ENCODE results near the gene EMP2. TPM values are rescaled to one million over a fixed set of nuclear protein-coding genes. Genes with fewer than 3 reads are reported as not detected.
"Not testable (repeated sequence)": the region's sequence is repeated elsewhere in the genome, so short reads cannot be mapped to it uniquely, and the experiment has no call there.

EMP2 gene
- total RNA-seq, 1 experiment from 2014 or later = 14.4 TPM

DNA sequence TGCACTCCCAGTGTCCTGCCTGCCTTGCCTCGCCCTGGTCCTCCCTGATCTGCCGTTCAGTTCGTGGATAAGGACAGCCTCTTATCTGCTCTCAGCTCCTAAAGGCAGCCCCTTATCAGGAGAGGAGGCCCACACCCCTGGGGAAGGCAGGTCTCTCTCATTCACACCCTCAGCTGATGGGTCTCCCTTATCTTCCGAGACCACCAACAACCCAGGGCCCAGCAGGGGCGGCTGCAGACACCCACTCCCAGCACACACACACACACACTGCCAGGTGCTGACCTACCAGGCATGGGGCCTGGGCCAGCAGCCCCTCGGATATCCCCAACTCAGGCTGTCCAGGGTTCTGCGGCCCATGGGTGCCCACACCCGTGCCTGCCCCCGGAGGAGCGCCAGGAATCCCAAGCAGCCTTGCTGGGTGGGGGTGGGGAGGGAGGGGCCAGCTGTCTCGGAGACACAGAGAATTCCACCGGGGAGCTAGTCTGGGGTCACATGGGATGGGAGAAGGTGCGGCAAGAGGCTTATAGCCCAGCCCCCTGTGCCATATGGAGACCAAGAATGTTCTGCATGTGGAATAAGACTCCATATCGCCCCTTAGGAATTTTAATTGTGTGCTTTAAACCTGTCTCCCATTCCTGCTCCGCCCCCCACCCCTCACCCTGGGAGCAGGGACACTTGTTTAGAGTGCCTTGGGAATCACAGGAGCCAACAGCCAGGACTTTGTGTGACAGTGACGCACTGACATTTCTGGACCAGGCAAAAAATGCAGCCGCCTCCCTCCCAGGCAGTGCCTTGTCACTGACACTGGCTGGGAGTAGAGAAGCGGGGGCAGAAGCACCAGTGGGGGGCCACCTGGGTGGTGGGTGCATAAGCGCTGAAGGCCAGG, 41.9 kb upstream of the EMP2 start:
- Histone ChIP-seq H3K14ac (ENCODE audit: insufficient read depth, low read length) (no peak overlapping the region), H2BK5ac (ENCODE audit: insufficient read length, low read length) (no peak overlapping the region), H3K4me2 (ENCODE audit: insufficient read depth, insufficient read length, low read length) (no peak overlapping the region), H4K5ac (ENCODE audit: insufficient read length, low read depth, low read length) (no peak overlapping the region), H3K23me2 (ENCODE audit: insufficient read length, low read depth, low read length, poor library complexity, severe bottlenecking) (peaks cover 4% of the 10 kb centered on the region), H4K91ac (ENCODE audit: insufficient read length, low read depth, low read length) (no peak overlapping the region), H3K9ac (ENCODE audit: extremely low read depth, insufficient read length, low read length) (no peak overlapping the region), H3K56ac (ENCODE audit: insufficient read length, low read depth, low read length) (no peak overlapping the region), H3K4me1 (ENCODE audit: insufficient read depth, low read length) (peaks cover 9% of the 10 kb centered on the region; the same call in 1 of the 2 replicates), H3K27me3 (ENCODE audit: insufficient read depth, low read length) (no peaks in the 10 kb centered on the region), H2AFZ (ENCODE audit: low read length) (no peak overlapping the region), H4K8ac (replicated peaks; ENCODE audit: insufficient read length, low read depth, low read length) (no peak overlapping the region), H2BK20ac (ENCODE audit: low read depth, low read length, poor library complexity, severe bottlenecking) (no peak overlapping the region), H2BK12ac (ENCODE audit: insufficient read length, low read depth, low read length) (no peak overlapping the region), H3K18ac (ENCODE audit: insufficient read length, low read depth, low read length) (no peak overlapping the region), H4K20me1 (ENCODE audit: control insufficient read depth, insufficient read depth, insufficient read length) (no peaks in the 10 kb centered on the region), H3K23ac (ENCODE audit: insufficient read length, low read depth, low read length) (no peak overlapping the region), H3K79me1 (ENCODE audit: insufficient read depth, low read depth, low read length, poor library complexity, severe bottlenecking) (no peaks in the 10 kb centered on the region), H2BK120ac (ENCODE audit: low read depth, low read length, poor library complexity, severe bottlenecking) (no peak overlapping the region), H3K27ac (ENCODE audit: insufficient read length, low read depth, low read length) (no peak overlapping the region), H3K4ac (ENCODE audit: low read depth, low read length) (no peak overlapping the region), H3K79me2 (ENCODE audit: insufficient read depth, low read length) (no peaks in the 10 kb centered on the region), H2BK15ac (ENCODE audit: low read depth, low read length) (peak overlapping the region; percentile 9; the same call in 1 of the 2 replicates), H3K9me3 (ENCODE audit: control insufficient read depth, low read depth, low read length) (no peaks in the 10 kb centered on the region), H2AK5ac (ENCODE audit: insufficient read length, low read length) (no peak overlapping the region), H3T11ph (ENCODE audit: low read length) (no peak overlapping the region)
- TF ChIP-seq, protein P1, sequence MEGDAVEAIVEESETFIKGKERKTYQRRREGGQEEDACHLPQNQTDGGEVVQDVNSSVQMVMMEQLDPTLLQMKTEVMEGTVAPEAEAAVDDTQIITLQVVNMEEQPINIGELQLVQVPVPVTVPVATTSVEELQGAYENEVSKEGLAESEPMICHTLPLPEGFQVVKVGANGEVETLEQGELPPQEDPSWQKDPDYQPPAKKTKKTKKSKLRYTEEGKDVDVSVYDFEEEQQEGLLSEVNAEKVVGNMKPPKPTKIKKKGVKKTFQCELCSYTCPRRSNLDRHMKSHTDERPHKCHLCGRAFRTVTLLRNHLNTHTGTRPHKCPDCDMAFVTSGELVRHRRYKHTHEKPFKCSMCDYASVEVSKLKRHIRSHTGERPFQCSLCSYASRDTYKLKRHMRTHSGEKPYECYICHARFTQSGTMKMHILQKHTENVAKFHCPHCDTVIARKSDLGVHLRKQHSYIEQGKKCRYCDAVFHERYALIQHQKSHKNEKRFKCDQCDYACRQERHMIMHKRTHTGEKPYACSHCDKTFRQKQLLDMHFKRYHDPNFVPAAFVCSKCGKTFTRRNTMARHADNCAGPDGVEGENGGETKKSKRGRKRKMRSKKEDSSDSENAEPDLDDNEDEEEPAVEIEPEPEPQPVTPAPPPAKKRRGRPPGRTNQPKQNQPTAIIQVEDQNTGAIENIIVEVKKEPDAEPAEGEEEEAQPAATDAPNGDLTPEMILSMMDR (conservative IDR thresholded peaks at IDR 0.05) = no peak
- H3K27ac Mint-ChIP-seq = no peak overlapping the region; a peak in 1 of 7 replicates
- no CpG with 5 or more reads among the region's 19 CpGs for WGBS (ENCODE audit: extremely low coverage, insufficient read length, low lambda C conversion rate)
- peak; percentile 41 for DNase-seq
- no peaks in the 10 kb centered on the region; the same call in 1 of the 2 replicates for H3K27me3 Mint-ChIP-seq (ENCODE audit: low read depth)
- no peaks in the 10 kb centered on the region for H3K36me3 Mint-ChIP-seq (ENCODE audit: insufficient read depth in 1 of 3, low read depth in 3 of 3)
- H3K4me1 Mint-ChIP-seq = peaks cover 26 to 39% of the 10 kb centered on the region in 2 experiments
- no peaks in the 10 kb centered on the region for H3K9me3 Mint-ChIP-seq
- H3K4me3 Mint-ChIP-seq = no peak overlapping the region

DNA sequence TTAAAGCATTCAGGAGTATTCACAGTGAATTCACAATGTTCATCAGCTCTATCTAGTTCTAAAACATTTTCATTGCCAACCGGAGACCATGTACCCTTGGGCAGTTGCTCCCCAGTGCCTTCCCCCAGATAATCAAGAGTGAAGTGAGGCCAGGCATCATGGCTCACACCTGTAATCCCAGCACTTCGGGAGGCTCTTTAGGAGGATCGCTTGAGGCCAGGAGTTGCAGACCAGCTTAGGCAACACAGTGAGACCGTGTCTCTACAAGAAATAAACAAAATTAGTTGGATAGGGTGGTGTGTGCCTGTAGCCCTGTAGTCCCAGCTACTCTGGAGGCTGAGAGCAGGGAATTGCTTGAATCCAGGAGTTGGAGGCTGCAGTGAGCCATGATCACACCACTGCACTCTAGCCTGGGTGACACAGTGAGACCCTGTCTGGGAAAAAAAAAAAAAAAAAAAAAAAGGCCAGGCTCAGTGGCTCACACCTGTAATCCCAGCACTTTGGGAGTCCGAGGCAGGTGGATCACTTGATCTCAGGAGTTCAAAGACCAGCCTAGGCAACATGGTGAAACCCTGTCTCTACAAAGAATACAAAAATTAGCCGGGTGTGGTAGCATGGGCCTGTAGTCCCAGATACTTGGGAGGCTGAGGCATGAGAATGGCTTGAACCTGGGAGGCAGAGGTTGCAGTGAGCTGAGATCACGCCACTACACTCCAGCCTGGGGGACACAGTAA, 41.0 kb upstream of the EMP2 start:
- not testable (repeated sequence) for H2BK5ac ChIP-seq (ENCODE audit: insufficient read length, low read length); H3K9me3 ChIP-seq (ENCODE audit: control insufficient read depth, low read depth, low read length); H3K4me2 ChIP-seq (ENCODE audit: insufficient read depth, insufficient read length, low read length); H2BK12ac ChIP-seq (ENCODE audit: insufficient read length, low read depth, low read length); H2BK15ac ChIP-seq (ENCODE audit: low read depth, low read length); H2BK120ac ChIP-seq (ENCODE audit: low read depth, low read length, poor library complexity, severe bottlenecking); H3K23ac ChIP-seq (ENCODE audit: insufficient read length, low read depth, low read length); H3K4me3 Mint-ChIP-seq; H4K20me1 ChIP-seq (ENCODE audit: control insufficient read depth, insufficient read depth, insufficient read length); H3K27ac ChIP-seq (ENCODE audit: insufficient read length, low read depth, low read length); H2AK5ac ChIP-seq (ENCODE audit: insufficient read length, low read length); H3K36me3 Mint-ChIP-seq (ENCODE audit: insufficient read depth in 1 of 3, low read depth in 3 of 3); H3K79me1 ChIP-seq (ENCODE audit: insufficient read depth, low read depth, low read length, poor library complexity, severe bottlenecking); H3K27me3 Mint-ChIP-seq (ENCODE audit: low read depth); H3K18ac ChIP-seq (ENCODE audit: insufficient read length, low read depth, low read length); H3K14ac ChIP-seq (ENCODE audit: insufficient read depth, low read length); H2BK20ac ChIP-seq (ENCODE audit: low read depth, low read length, poor library complexity, severe bottlenecking); H4K5ac ChIP-seq (ENCODE audit: insufficient read length, low read depth, low read length); H3K56ac ChIP-seq (ENCODE audit: insufficient read length, low read depth, low read length); H3K9ac ChIP-seq (ENCODE audit: extremely low read depth, insufficient read length, low read length); H3K9me3 Mint-ChIP-seq; H3K79me2 ChIP-seq (ENCODE audit: insufficient read depth, low read length); H3K4ac ChIP-seq (ENCODE audit: low read depth, low read length); H3T11ph ChIP-seq (ENCODE audit: low read length); H3K23me2 ChIP-seq (ENCODE audit: insufficient read length, low read depth, low read length, poor library complexity, severe bottlenecking); H3K27me3 ChIP-seq (ENCODE audit: insufficient read depth, low read length); H4K91ac ChIP-seq (ENCODE audit: insufficient read length, low read depth, low read length); H4K8ac ChIP-seq (replicated peaks; ENCODE audit: insufficient read length, low read depth, low read length); H2AFZ ChIP-seq (ENCODE audit: low read length); H3K4me1 ChIP-seq (ENCODE audit: insufficient read depth, low read length); DNase-seq
- Mint-ChIP-seq H3K4me1 (peaks cover 33 to 44% of the 10 kb centered on the region in 2 experiments), H3K27ac (peak overlapping the region in 1 of 3 experiments; percentile 31; a peak in 1 of 7 replicates)
- no CpG with 5 or more reads among the region's 7 CpGs for WGBS (ENCODE audit: extremely low coverage, insufficient read length, low lambda C conversion rate)

Measured in H9 (cell line).